Measurements from ENCODE around the gene CHMP2B.

Gene CHMP2B

GRCh38 chr3:87250009-87250408 is 22.9 kb downstream of the CHMP2B start:
- Histone ChIP-seq H3K4me1 (no peaks in the 10 kb centered on the region), H3K4me2 (ENCODE audit: low read length) (no peak overlapping the region), H3K4me3 (ENCODE audit: low read depth, low read length) (no peak overlapping the region), H3K36me3 (ENCODE audit: control insufficient read depth, insufficient read depth, low read length) (no peaks in the 10 kb centered on the region), H3K27ac (no peak overlapping the region), H3K27me3 (ENCODE audit: control insufficient read depth, insufficient read depth, low read length) (no peaks in the 10 kb centered on the region), H2AFZ (no peak overlapping the region), H3K79me2 (no peaks in the 10 kb centered on the region), H3K9ac (no peak overlapping the region), H3K9me3 (ENCODE audit: control insufficient read depth, low read length) (no peaks in the 10 kb centered on the region)
- TF ChIP-seq CTCF (IDR thresholded peaks at IDR 0.05), result no peak

- H3K9ac ChIP-seq, result no peak overlapping the region
- no peaks in the 10 kb centered on the region for H3K36me3 ChIP-seq (ENCODE audit: control insufficient read depth, insufficient read depth, low read length)
- H3K4me1 ChIP-seq, result no peaks in the 10 kb centered on the region
- no peak overlapping the region for H3K4me3 ChIP-seq (ENCODE audit: low read depth, low read length)
- no peaks in the 10 kb centered on the region for H3K79me2 ChIP-seq
- H3K9me3 ChIP-seq (ENCODE audit: control insufficient read depth, low read length), result no peaks in the 10 kb centered on the region
- no peak overlapping the region for H3K27ac ChIP-seq
- H3K4me2 ChIP-seq (ENCODE audit: low read length), result no peak overlapping the region
- peak; percentile 58 for TF ChIP-seq CTCF (IDR thresholded peaks at IDR 0.05)
- H2AFZ ChIP-seq, result no peak overlapping the region
- H3K27me3 ChIP-seq (ENCODE audit: control insufficient read depth, insufficient read depth, low read length), result no peaks in the 10 kb centered on the region
Observed at GRCh38 chr3:87260270-87260669, 33.2 kb downstream of the CHMP2B start.

- no peak overlapping the region for H2AFZ ChIP-seq
- H3K4me2 ChIP-seq (ENCODE audit: low read length), result no peak overlapping the region
- no peaks in the 10 kb centered on the region for H3K36me3 ChIP-seq (ENCODE audit: control insufficient read depth, insufficient read depth, low read length)
- no peaks in the 10 kb centered on the region for H3K79me2 ChIP-seq
- no peak overlapping the region for H3K4me3 ChIP-seq (ENCODE audit: low read depth, low read length)
- no peak for TF ChIP-seq CTCF (IDR thresholded peaks at IDR 0.05)
- no peak overlapping the region for H3K27ac ChIP-seq
- H3K9ac ChIP-seq, result no peak overlapping the region
- H3K4me1 ChIP-seq, result no peaks in the 10 kb centered on the region
- no peaks in the 10 kb centered on the region for H3K27me3 ChIP-seq (ENCODE audit: control insufficient read depth, insufficient read depth, low read length)
- no peaks in the 10 kb centered on the region for H3K9me3 ChIP-seq (ENCODE audit: control insufficient read depth, low read length)
Observed at GRCh38 chr3:87261925-87262324, 34.8 kb downstream of the CHMP2B start.

GRCh38 chr3:87267953-87268645 is 41.0 kb downstream of the CHMP2B start:
- no peaks in the 10 kb centered on the region for H3K9me3 ChIP-seq (ENCODE audit: control insufficient read depth, low read length)
- H3K79me2 ChIP-seq, result no peaks in the 10 kb centered on the region
- no peaks in the 10 kb centered on the region for H3K36me3 ChIP-seq (ENCODE audit: control insufficient read depth, insufficient read depth, low read length)
- H2AFZ ChIP-seq, result no peak overlapping the region
- no peak overlapping the region for H3K27ac ChIP-seq
- no peak overlapping the region for H3K4me3 ChIP-seq (ENCODE audit: low read depth, low read length)
- H3K27me3 ChIP-seq (ENCODE audit: control insufficient read depth, insufficient read depth, low read length), result no peaks in the 10 kb centered on the region
- TF ChIP-seq CTCF (IDR thresholded peaks at IDR 0.05), result no peak
- H3K4me1 ChIP-seq, result no peaks in the 10 kb centered on the region
- no peak overlapping the region for H3K4me2 ChIP-seq (ENCODE audit: low read length)
- H3K9ac ChIP-seq, result no peak overlapping the region

GRCh38 chr3:87268646-87269211 is 41.6 kb downstream of the CHMP2B start:
- no peak for TF ChIP-seq CTCF (IDR thresholded peaks at IDR 0.05)
- no peak overlapping the region for H3K27ac ChIP-seq
- H3K4me1 ChIP-seq, result no peaks in the 10 kb centered on the region

More at GRCh38 chr3:87268646-87269211, 41.6 kb downstream of the CHMP2B start:
- H3K36me3 ChIP-seq (ENCODE audit: control insufficient read depth, insufficient read depth, low read length), result no peaks in the 10 kb centered on the region
- H3K4me3 ChIP-seq (ENCODE audit: low read depth, low read length), result no peak overlapping the region
- no peak overlapping the region for H3K4me2 ChIP-seq (ENCODE audit: low read length)
- no peaks in the 10 kb centered on the region for H3K27me3 ChIP-seq (ENCODE audit: control insufficient read depth, insufficient read depth, low read length)
- no peaks in the 10 kb centered on the region for H3K79me2 ChIP-seq
- H3K9me3 ChIP-seq (ENCODE audit: control insufficient read depth, low read length), result no peaks in the 10 kb centered on the region
- H3K9ac ChIP-seq, result no peak overlapping the region
- H2AFZ ChIP-seq, result no peak overlapping the region
